ENCODE measurements around the gene ZBTB3.
"Not testable (repeated sequence)": the region's sequence is repeated elsewhere in the genome, so short reads cannot be mapped to it uniquely, and the experiment has no call there.

ZBTB3 gene

DNA sequence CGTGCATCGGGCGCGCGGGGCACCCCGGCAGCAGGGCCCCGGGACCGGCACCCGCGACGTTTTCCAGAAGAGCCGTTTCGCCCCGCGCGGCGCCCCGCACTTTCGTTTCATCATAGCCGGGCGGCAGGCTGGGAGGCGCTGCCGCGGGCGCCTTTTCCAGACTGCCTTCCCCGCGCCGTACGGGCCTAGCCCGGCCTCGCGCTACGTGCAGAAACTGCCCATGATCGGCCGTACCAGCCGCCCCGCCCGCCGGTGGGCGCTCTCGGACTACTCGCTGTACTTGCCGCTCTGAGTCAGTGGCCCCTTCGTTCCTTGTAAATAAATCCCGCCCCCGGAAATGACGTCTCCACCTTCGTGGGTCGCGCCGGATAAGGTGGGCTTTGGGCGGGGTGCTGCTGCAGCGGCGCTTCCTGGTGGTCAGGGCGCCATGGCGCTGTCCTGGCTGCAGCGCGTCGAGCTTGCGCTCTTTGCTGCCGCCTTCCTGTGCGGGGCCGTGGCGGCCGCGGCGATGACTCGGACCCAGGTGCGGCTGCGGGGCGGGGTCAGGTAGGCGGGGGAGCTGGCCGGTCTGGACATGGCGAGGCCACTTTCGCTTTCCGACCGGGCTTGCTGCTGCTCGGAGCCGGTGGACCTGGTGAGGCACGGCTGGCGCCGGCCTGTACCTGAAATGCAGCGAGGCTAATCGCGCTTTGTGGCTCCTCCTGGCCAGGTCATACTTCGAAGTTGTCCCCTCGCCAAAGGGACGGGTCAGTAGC lies 33.2 kb upstream of the ZBTB3 start, which contains the start of gene TMEM179B:
TMEM179B (plus strand) TSS at position 398 of the 755 bp plus-strand sequence; CDS start at position 428, 30 bp downstream.
- Histone ChIP-seq H3K27ac (ENCODE audit: insufficient read depth, low read depth, low read length, poor library complexity, severe bottlenecking) (peak within 1 kb of the TSS; percentile 91), H3K4me3 (ENCODE audit: insufficient read depth, low read depth, low read length) (peak within 1 kb of the TSS; percentile 99), H3K27me3 (ENCODE audit: control insufficient read depth, insufficient read depth, low read length, poor library complexity, severe bottlenecking) (no peaks in the 10 kb centered on the region), H3K36me3 (ENCODE audit: control insufficient read depth, insufficient read depth, low read length) (peaks cover 14% of the 10 kb centered on the region), H3K4me1 (ENCODE audit: control insufficient read depth, insufficient read depth, low read length) (peaks cover 9% of the 10 kb centered on the region), H3K9me3 (ENCODE audit: control insufficient read depth, low read length) (no peaks in the 10 kb centered on the region)
- WGBS, 2 experiments: 1% methylated on average over 88 of the region's 88 CpGs

DNA sequence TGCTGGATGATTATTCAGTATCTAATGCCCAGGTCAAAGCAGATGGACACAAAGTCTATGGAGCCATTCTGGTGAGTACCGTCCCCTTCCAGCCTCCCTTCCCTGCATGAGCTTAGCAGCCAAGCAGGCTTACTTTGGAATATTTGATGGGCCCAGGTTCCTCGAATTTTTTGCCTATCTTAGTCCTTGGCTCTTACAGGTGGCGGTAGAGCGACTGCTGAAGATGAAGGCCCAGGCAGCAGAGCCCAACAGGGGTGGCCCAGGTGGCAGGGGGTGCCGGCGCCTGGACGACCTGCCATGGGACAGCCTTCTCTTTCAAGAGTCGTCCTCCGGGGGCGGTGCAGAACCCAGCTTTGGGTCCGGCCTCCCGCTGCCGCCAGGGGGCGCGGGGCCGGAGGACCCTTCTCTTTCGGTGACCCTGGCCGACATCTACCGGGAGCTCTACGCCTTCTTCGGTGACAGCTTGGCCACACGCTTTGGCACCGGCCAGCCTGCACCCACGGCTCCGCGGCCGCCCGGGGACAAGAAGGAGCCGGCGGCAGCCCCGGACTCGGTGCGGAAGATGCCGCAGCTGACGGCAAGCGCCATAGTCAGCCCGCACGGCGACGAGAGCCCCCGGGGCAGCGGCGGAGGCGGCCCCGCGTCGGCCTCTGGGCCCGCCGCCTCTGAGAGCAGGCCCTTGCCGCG lies 32.5 kb upstream of the ZBTB3 start:
- peaks cover 9% of the 10 kb centered on the region for H3K4me1 ChIP-seq (ENCODE audit: control insufficient read depth, insufficient read depth, low read length)
- H3K27ac ChIP-seq (ENCODE audit: insufficient read depth, low read depth, low read length, poor library complexity, severe bottlenecking): peak overlapping the region; percentile 91
- H3K4me3 ChIP-seq (ENCODE audit: insufficient read depth, low read depth, low read length): peak overlapping the region; percentile 99
- 5% methylated on average over 51 of the region's 51 CpGs for WGBS, 2 experiments
- no peaks in the 10 kb centered on the region for H3K27me3 ChIP-seq (ENCODE audit: control insufficient read depth, insufficient read depth, low read length, poor library complexity, severe bottlenecking)
- no peaks in the 10 kb centered on the region for H3K9me3 ChIP-seq (ENCODE audit: control insufficient read depth, low read length)
- H3K36me3 ChIP-seq (ENCODE audit: control insufficient read depth, insufficient read depth, low read length): peaks cover 20% of the 10 kb centered on the region

GRCh38 chr11:62782753-62783152 lies 28.8 kb upstream of the ZBTB3 start:
- H3K4me1 ChIP-seq (ENCODE audit: control insufficient read depth, insufficient read depth, low read length): peaks cover 3% of the 10 kb centered on the region
- H3K27me3 ChIP-seq (ENCODE audit: control insufficient read depth, insufficient read depth, low read length, poor library complexity, severe bottlenecking): no peaks in the 10 kb centered on the region
- no peak overlapping the region for H3K27ac ChIP-seq (ENCODE audit: insufficient read depth, low read depth, low read length, poor library complexity, severe bottlenecking)
- H3K9me3 ChIP-seq (ENCODE audit: control insufficient read depth, low read length): no peaks in the 10 kb centered on the region
- WGBS, 2 experiments: 94 to 97% methylated on average over 7 of the region's 7 CpGs
- H3K36me3 ChIP-seq (ENCODE audit: control insufficient read depth, insufficient read depth, low read length): peaks cover 23% of the 10 kb centered on the region
- no peak overlapping the region for H3K4me3 ChIP-seq (ENCODE audit: insufficient read depth, low read depth, low read length)

DNA sequence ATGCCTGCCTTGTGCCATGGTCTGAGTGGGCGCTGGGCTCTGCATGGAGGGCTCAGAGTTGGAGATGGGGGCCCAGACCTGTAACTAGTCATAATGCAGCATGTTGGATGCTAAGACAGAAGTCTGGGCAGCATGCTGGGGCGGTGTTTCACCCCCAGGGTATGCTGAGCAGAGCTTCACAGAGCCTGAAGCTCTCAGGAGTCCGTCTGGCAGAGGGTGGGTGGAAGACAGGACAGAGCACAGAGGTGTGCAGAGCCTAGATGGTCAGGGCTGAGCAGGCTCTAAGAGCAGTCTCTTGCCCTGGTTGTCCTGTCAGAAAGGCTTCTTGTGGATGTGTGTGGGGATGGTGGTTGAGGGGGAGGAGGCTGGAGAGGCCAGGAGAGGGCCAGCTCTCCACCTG lies 24.5 kb upstream of the ZBTB3 start:
- no peaks in the 10 kb centered on the region for H3K9me3 ChIP-seq (ENCODE audit: control insufficient read depth, low read length)
- no peak overlapping the region for H3K27ac ChIP-seq (ENCODE audit: insufficient read depth, low read depth, low read length, poor library complexity, severe bottlenecking)
- H3K36me3 ChIP-seq (ENCODE audit: control insufficient read depth, insufficient read depth, low read length): peaks cover 39% of the 10 kb centered on the region
- no peak overlapping the region for H3K4me3 ChIP-seq (ENCODE audit: insufficient read depth, low read depth, low read length)
- 93 to 94% methylated on average over 3 of the region's 3 CpGs for WGBS, 2 experiments
- no peaks in the 10 kb centered on the region for H3K27me3 ChIP-seq (ENCODE audit: control insufficient read depth, insufficient read depth, low read length, poor library complexity, severe bottlenecking)
- H3K4me1 ChIP-seq (ENCODE audit: control insufficient read depth, insufficient read depth, low read length): no peaks in the 10 kb centered on the region

GRCh38 chr11:62777389-62777788 lies 23.4 kb upstream of the ZBTB3 start:
- Histone ChIP-seq H3K36me3 (ENCODE audit: control insufficient read depth, insufficient read depth, low read length) (peaks cover 34% of the 10 kb centered on the region), H3K4me3 (ENCODE audit: insufficient read depth, low read depth, low read length) (no peak overlapping the region), H3K4me1 (ENCODE audit: control insufficient read depth, insufficient read depth, low read length) (no peaks in the 10 kb centered on the region), H3K27ac (ENCODE audit: insufficient read depth, low read depth, low read length, poor library complexity, severe bottlenecking) (no peak overlapping the region), H3K27me3 (ENCODE audit: control insufficient read depth, insufficient read depth, low read length, poor library complexity, severe bottlenecking) (no peaks in the 10 kb centered on the region), H3K9me3 (ENCODE audit: control insufficient read depth, low read length) (no peaks in the 10 kb centered on the region)
- 95 to 96% methylated on average over 2 of the region's 2 CpGs for WGBS, 2 experiments

DNA sequence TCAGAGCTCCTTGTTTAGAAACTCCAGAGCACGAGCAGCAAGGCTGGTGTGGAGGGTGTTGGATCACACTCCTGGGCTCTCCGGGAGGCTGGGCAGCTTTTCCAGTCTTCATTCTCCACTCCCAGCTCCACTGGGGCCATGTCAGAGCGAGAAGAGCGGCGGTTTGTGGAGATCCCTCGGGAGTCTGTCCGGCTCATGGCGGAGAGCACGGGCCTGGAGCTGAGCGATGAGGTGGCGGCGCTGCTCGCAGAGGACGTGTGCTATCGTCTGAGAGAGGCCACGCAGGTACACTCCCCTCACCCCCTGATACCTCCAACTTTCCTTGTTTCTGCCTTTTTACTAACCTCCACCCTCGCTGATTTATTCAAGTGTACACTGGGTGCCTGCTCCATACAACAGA lies 21.7 kb upstream of the ZBTB3 start:
- WGBS, 2 experiments: 96 to 97% methylated on average over 17 of the region's 17 CpGs
- no peak overlapping the region for H3K27ac ChIP-seq (ENCODE audit: insufficient read depth, low read depth, low read length, poor library complexity, severe bottlenecking)
- H3K9me3 ChIP-seq (ENCODE audit: control insufficient read depth, low read length): no peaks in the 10 kb centered on the region
- no peaks in the 10 kb centered on the region for H3K27me3 ChIP-seq (ENCODE audit: control insufficient read depth, insufficient read depth, low read length, poor library complexity, severe bottlenecking)
- peaks cover 3% of the 10 kb centered on the region for H3K4me1 ChIP-seq (ENCODE audit: control insufficient read depth, insufficient read depth, low read length)
- peaks cover 26% of the 10 kb centered on the region for H3K36me3 ChIP-seq (ENCODE audit: control insufficient read depth, insufficient read depth, low read length)
- H3K4me3 ChIP-seq (ENCODE audit: insufficient read depth, low read depth, low read length): no peak overlapping the region

DNA sequence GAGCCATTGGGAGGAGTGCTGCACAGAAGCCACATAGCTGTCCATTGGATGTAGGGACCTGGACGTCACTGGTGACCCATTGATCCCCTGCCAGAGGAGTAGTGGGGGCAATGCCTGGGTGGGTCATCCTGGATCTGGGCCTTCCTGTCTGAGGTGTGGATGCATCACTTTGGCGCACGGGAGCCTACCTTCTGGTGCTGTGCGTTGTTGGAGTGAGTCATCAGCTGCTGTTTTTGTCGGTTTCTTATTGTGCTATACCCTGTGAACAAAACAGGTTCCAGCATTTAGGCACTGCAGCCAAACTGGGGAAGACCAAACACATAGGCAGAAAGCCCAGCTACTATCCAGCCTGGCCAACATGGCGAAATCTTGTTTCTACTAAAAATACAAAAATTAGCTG lies 20.4 kb upstream of the ZBTB3 start:
- Histone ChIP-seq H3K4me3 (ENCODE audit: insufficient read depth, low read depth, low read length) (no peak overlapping the region), H3K4me1 (ENCODE audit: control insufficient read depth, insufficient read depth, low read length) (peaks cover 10% of the 10 kb centered on the region), H3K9me3 (ENCODE audit: control insufficient read depth, low read length) (no peaks in the 10 kb centered on the region), H3K36me3 (ENCODE audit: control insufficient read depth, insufficient read depth, low read length) (peaks cover 26% of the 10 kb centered on the region), H3K27ac (ENCODE audit: insufficient read depth, low read depth, low read length, poor library complexity, severe bottlenecking) (no peak overlapping the region), H3K27me3 (ENCODE audit: control insufficient read depth, insufficient read depth, low read length, poor library complexity, severe bottlenecking) (no peaks in the 10 kb centered on the region)
- WGBS, 2 experiments: 94 to 96% methylated on average over 6 of the region's 6 CpGs

GRCh38 chr11:62771144-62772021 lies 17.4 kb upstream of the ZBTB3 start, which contains the start of gene TAF6L:
TSS of gene TAF6L (plus strand) at chr11:62771396. CDS start at chr11:62775784, 4,388 bp downstream.
- peak within 1 kb of the TSS; percentile 83 for H3K4me3 ChIP-seq (ENCODE audit: insufficient read depth, low read depth, low read length)
- H3K27ac ChIP-seq (ENCODE audit: insufficient read depth, low read depth, low read length, poor library complexity, severe bottlenecking): peak within 1 kb of the TSS; percentile 89
- H3K9me3 ChIP-seq (ENCODE audit: control insufficient read depth, low read length): no peaks in the 10 kb centered on the region
- peaks cover 10% of the 10 kb centered on the region for H3K4me1 ChIP-seq (ENCODE audit: control insufficient read depth, insufficient read depth, low read length)
- WGBS, 2 experiments: 1 to 2% methylated on average over 59 to 60 of the region's 60 CpGs
- H3K36me3 ChIP-seq (ENCODE audit: control insufficient read depth, insufficient read depth, low read length): peaks cover 14% of the 10 kb centered on the region
- H3K27me3 ChIP-seq (ENCODE audit: control insufficient read depth, insufficient read depth, low read length, poor library complexity, severe bottlenecking): no peaks in the 10 kb centered on the region

GRCh38 chr11:62770778-62771143 lies 16.8 kb upstream of the ZBTB3 start:
- H3K4me3 ChIP-seq (ENCODE audit: insufficient read depth, low read depth, low read length): peak overlapping the region; percentile 83
- H3K27me3 ChIP-seq (ENCODE audit: control insufficient read depth, insufficient read depth, low read length, poor library complexity, severe bottlenecking): no peaks in the 10 kb centered on the region
- H3K27ac ChIP-seq (ENCODE audit: insufficient read depth, low read depth, low read length, poor library complexity, severe bottlenecking): peak overlapping the region; percentile 89
- H3K9me3 ChIP-seq (ENCODE audit: control insufficient read depth, low read length): no peaks in the 10 kb centered on the region
- 14 to 15% methylated on average over 18 of the region's 18 CpGs for WGBS, 2 experiments
- H3K36me3 ChIP-seq (ENCODE audit: control insufficient read depth, insufficient read depth, low read length): peaks cover 13% of the 10 kb centered on the region
- peaks cover 10% of the 10 kb centered on the region for H3K4me1 ChIP-seq (ENCODE audit: control insufficient read depth, insufficient read depth, low read length)

DNA sequence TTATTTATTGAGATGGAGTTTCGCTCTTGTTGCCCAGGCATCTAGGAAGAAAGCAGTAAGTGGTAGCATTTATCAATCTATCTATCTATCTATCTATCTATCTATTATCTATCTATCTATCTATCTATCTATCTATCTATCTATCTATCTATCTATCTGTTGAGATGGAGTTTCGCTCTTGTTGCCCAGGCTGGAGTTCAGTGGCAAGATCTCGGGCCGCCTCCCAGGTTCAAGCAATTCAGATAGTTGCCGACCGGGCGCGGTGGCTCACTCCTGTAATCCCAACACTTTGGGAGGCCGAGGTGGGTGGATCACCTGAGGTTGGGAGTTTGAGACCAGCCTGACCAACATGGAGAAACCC lies 6.9 kb upstream of the ZBTB3 start:
- H3K4me3 ChIP-seq (ENCODE audit: insufficient read depth, low read depth, low read length); H3K27ac ChIP-seq (ENCODE audit: insufficient read depth, low read depth, low read length, poor library complexity, severe bottlenecking): not testable (repeated sequence)

More for the DNA sequence above, 6.9 kb upstream of the ZBTB3 start:
- not testable (repeated sequence) for H3K27me3 ChIP-seq (ENCODE audit: control insufficient read depth, insufficient read depth, low read length, poor library complexity, severe bottlenecking); H3K4me1 ChIP-seq (ENCODE audit: control insufficient read depth, insufficient read depth, low read length); H3K36me3 ChIP-seq (ENCODE audit: control insufficient read depth, insufficient read depth, low read length); H3K9me3 ChIP-seq (ENCODE audit: control insufficient read depth, low read length)
- WGBS, 2 experiments: 44 to 48% methylated on average over 8 of the region's 9 CpGs
